Measurements from ENCODE around the gene IRF4. TPM values are rescaled to one million over a fixed set of nuclear protein-coding genes. Genes with fewer than 3 reads are reported as not detected.

The IRF4 gene
- polyA plus RNA-seq, 3 donors from 2014 or later = 0.41 to 0.98 (median 0.51) TPM

GRCh38 chr6:404685-405423, 13.3 kb downstream of the IRF4 start:
- no peak for DNase-seq
- H3K4me1 Mint-ChIP-seq = peaks cover 0 to 3% of the 10 kb centered on the region in 2 donors
- peaks cover 4 to 16% (median 8%) of the 10 kb centered on the region in 3 donors for H3K36me3 Mint-ChIP-seq

GRCh38 chr6:408148-408547, 16.6 kb downstream of the IRF4 start:
- peaks cover 0 to 9% (median 0%) of the 10 kb centered on the region in 3 donors for H3K27me3 Mint-ChIP-seq (ENCODE audit: low read depth in 3 of 3)
- H3K4me3 Mint-ChIP-seq = no peak overlapping the region
- peaks cover 0 to 20% (median 4%) of the 10 kb centered on the region in 3 donors for H3K36me3 Mint-ChIP-seq
- H3K27ac Mint-ChIP-seq = no peak overlapping the region
- H3K9me3 Mint-ChIP-seq = no peaks in the 10 kb centered on the region
- peaks cover 0 to 3% of the 10 kb centered on the region in 2 donors for H3K4me1 Mint-ChIP-seq
- no peak for DNase-seq

More at GRCh38 chr6:404685-405423, 13.3 kb downstream of the IRF4 start:
- H3K27ac Mint-ChIP-seq = no peak overlapping the region
- H3K9me3 Mint-ChIP-seq = no peaks in the 10 kb centered on the region
- H3K27me3 Mint-ChIP-seq (ENCODE audit: low read depth in 3 of 3) = peaks cover 0 to 3% (median 0%) of the 10 kb centered on the region in 3 donors
- no peak overlapping the region for H3K4me3 Mint-ChIP-seq

DNA sequence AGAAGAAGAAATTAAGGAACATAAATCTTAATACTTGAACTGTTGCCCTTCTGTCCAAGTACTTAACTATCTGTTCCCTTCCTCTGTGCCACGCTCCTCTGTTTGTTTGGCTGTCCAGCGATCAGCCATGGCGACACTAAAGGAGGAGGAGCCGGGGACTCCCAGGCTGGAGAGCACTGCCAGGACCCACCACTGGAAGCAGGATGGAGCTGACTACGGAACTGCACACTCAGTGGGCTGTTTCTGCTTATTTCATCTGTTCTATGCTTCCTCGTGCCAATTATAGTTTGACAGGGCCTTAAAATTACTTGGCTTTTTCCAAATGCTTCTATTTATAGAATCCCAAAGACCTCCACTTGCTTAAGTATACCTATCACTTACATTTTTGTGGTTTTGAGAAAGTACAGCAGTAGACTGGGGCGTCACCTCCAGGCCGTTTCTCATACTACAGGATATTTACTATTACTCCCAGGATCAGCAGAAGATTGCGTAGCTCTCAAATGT, 17.1 kb downstream of the IRF4 start:
- peaks cover 0 to 20% (median 4%) of the 10 kb centered on the region in 3 donors for H3K36me3 Mint-ChIP-seq
- H3K4me1 Mint-ChIP-seq = peaks cover 0 to 3% of the 10 kb centered on the region in 2 donors
- H3K4me3 Mint-ChIP-seq = no peak overlapping the region
- H3K27me3 Mint-ChIP-seq (ENCODE audit: low read depth in 3 of 3) = peaks cover 0 to 9% (median 0%) of the 10 kb centered on the region in 3 donors
- H3K9me3 Mint-ChIP-seq = no peaks in the 10 kb centered on the region
- H3K27ac Mint-ChIP-seq = peak overlapping the region in 1 of 6 donors; percentile 21
- DNase-seq = peak in 2 of 3 donors; percentile 22 to 25

- Mint-ChIP-seq H3K4me1 (peaks cover 0 to 3% of the 10 kb centered on the region in 2 donors), H3K4me3 (no peak overlapping the region), H3K27me3 (ENCODE audit: low read depth in 3 of 3) (peaks cover 0 to 9% (median 0%) of the 10 kb centered on the region in 3 donors), H3K27ac (no peak overlapping the region), H3K36me3 (peaks cover 0 to 21% (median 5%) of the 10 kb centered on the region in 3 donors), H3K9me3 (peaks cover 0 to 6% (median under 1%) of the 10 kb centered on the region in 6 donors)
- no peak for DNase-seq
Observed at GRCh38 chr6:409370-409972, 17.9 kb downstream of the IRF4 start.

DNA sequence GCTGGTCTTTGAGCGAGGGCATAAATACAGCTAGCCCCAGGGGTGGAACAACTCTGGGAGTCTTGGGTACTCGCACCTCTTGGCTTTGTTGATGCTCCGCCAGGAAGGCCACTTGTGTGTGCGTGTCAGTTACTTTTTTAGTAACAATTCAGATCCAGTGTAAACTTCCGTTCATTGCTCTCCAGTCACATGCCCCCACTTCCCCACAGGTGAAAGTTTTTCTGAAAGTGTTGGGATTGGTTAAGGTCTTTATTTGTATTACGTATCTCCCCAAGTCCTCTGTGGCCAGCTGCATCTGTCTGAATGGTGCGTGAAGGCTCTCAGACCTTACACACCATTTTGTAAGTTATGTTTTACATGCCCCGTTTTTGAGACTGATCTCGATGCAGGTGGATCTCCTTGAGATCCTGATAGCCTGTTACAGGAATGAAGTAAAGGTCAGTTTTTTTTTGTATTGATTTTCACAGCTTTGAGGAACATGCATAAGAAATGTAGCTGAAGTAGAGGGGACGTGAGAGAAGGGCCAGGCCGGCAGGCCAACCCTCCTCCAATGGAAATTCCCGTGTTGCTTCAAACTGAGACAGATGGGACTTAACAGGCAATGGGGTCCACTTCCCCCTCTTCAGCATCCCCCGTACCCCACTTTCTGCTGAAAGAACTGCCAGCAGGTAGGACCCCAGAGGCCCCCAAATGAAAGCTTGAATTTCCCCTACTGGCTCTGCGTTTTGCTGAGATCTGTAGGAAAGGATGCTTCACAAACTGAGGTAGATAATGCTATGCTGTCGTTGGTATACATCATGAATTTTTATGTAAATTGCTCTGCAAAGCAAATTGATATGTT, 19.2 kb downstream of the IRF4 start:
- Mint-ChIP-seq H3K36me3 (peaks cover 0 to 30% (median 16%) of the 10 kb centered on the region in 3 donors), H3K4me1 (peaks cover 0 to 3% of the 10 kb centered on the region in 2 donors), H3K9me3 (peaks cover 4 to 19% (median 12%) of the 10 kb centered on the region in 6 donors), H3K27ac (peak overlapping the region in 1 of 6 donors; percentile 35), H3K27me3 (ENCODE audit: low read depth in 3 of 3) (peaks cover 3 to 14% (median 3%) of the 10 kb centered on the region in 3 donors), H3K4me3 (no peak overlapping the region)
- no peak for DNase-seq

DNA sequence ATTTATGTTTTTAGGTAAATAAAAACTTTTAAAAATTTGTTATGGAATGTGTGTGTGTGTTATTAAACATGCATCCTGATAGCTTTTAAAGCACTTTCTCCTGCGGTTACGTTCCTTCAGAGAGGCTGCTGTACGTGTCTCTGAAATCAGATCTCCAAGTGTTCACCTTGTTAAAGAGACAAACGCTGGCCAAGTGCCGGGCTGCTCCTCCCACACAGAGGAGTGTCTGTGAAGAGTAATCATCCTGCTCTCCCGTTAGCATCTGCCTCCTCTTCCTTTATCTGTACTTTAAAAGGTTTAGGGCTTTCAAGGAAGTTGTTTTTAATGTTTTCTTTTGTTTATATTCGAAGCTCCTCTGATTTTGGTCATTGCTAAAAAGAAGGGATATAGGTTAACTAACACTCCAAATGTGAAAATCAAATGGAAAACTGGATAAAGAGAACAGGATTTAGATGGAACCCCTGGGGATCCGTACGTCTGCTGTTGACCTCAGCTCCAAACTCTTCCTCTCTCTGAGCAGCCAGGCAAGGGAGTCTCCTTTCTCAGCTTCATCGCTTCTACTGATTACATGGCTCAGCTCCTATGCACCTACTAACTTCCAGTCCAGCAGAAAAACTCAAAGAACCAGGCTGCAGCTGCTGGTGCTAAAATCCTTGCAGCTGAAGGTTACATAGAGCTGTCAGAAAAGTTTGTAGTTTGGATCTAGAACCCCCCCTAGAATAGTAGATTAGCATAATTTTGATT, 20.0 kb downstream of the IRF4 start:
- H3K27ac Mint-ChIP-seq = no peak overlapping the region

GRCh38 chr6:412146-412886, 20.8 kb downstream of the IRF4 start:
- DNase-seq = no peak
- H3K9me3 Mint-ChIP-seq = peaks cover 10 to 33% (median 18%) of the 10 kb centered on the region in 6 donors
- H3K27me3 Mint-ChIP-seq (ENCODE audit: low read depth in 3 of 3) = peaks cover 3 to 14% (median 3%) of the 10 kb centered on the region in 3 donors
- peaks cover 3 to 35% (median 24%) of the 10 kb centered on the region in 3 donors for H3K36me3 Mint-ChIP-seq
- no peak overlapping the region for H3K27ac Mint-ChIP-seq
- H3K4me1 Mint-ChIP-seq = peaks cover 0 to 3% of the 10 kb centered on the region in 2 donors
- no peak overlapping the region for H3K4me3 Mint-ChIP-seq

More for the DNA sequence above, 20.0 kb downstream of the IRF4 start:
- no peak for DNase-seq
- Mint-ChIP-seq H3K27me3 (ENCODE audit: low read depth in 3 of 3) (peaks cover 3 to 14% (median 3%) of the 10 kb centered on the region in 3 donors), H3K4me1 (peaks cover 0 to 3% of the 10 kb centered on the region in 2 donors), H3K9me3 (peaks cover 10 to 27% (median 16%) of the 10 kb centered on the region in 6 donors), H3K36me3 (peaks cover 0 to 35% (median 23%) of the 10 kb centered on the region in 3 donors), H3K4me3 (no peak overlapping the region)

DNA sequence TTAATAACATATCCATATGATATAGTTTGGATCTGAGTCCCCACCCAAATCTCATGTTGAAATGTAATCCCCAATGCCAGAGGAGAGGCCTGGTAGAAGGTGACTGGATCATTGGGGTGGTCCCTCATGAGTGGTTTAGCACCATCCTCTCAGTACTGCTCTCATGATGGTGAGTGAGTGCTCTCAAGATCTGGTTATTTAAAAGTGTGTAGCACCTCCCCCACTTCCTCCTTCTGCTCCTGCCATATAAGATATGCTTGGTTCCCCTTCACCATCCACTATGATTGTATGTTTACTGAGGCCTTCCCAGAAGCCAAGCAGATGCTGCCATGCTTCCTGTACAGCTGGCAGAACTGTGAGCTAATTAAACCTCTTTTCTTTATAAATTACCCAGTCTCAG, 22.9 kb downstream of the IRF4 start:
- Mint-ChIP-seq H3K36me3 (peaks cover 6 to 27% (median 24%) of the 10 kb centered on the region in 3 donors), H3K9me3 (peaks cover 10 to 33% (median 18%) of the 10 kb centered on the region in 6 donors), H3K27ac (no peak overlapping the region), H3K4me3 (no peak overlapping the region), H3K4me1 (no peaks in the 10 kb centered on the region), H3K27me3 (ENCODE audit: low read depth in 3 of 3) (peaks cover 3 to 14% (median 3%) of the 10 kb centered on the region in 3 donors)
- DNase-seq = no peak

GRCh38 chr6:415087-415486, 23.5 kb downstream of the IRF4 start:
- DNase-seq = no peak
- H3K27me3 Mint-ChIP-seq (ENCODE audit: low read depth in 3 of 3) = peaks cover 3 to 10% (median 3%) of the 10 kb centered on the region in 3 donors
- no peaks in the 10 kb centered on the region for H3K4me1 Mint-ChIP-seq
- peaks cover 10 to 33% (median 18%) of the 10 kb centered on the region in 6 donors for H3K9me3 Mint-ChIP-seq
- no peak overlapping the region for H3K27ac Mint-ChIP-seq
- H3K4me3 Mint-ChIP-seq = no peak overlapping the region
- H3K36me3 Mint-ChIP-seq = peaks cover 6 to 27% (median 24%) of the 10 kb centered on the region in 3 donors

DNA sequence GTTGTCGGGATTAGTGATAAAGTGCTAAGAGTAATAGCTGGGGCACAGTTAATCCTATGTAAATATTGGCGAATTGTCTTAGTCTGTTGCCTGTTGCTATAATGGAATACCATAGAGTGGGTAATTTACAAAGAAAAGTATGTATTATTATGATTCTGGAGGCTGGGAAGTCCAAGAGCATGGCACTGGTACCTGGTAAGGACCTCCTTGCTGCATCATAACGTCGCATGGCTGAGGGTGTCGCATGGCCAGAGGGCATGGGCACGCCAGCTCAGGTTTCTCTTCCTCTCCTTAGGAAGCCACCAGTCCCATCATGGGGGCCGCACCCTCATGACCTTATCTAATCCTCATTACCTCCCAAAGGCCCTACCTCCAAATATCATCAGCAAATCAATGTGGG, 29.7 kb downstream of the IRF4 start:
- Mint-ChIP-seq H3K27me3 (ENCODE audit: low read depth in 3 of 3) (peaks cover 0 to 8% (median 3%) of the 10 kb centered on the region in 3 donors), H3K4me1 (peaks cover 22 to 24% of the 10 kb centered on the region in 2 donors), H3K4me3 (no peak overlapping the region), H3K9me3 (peaks cover 2 to 10% (median 4%) of the 10 kb centered on the region in 6 donors), H3K36me3 (peaks cover under 1 to 6% (median 5%) of the 10 kb centered on the region in 3 donors), H3K27ac (no peak overlapping the region)
- DNase-seq = no peak

GRCh38 chr6:422433-423054, 31.0 kb downstream of the IRF4 start:
- Mint-ChIP-seq H3K4me1 (peaks cover 22 to 24% of the 10 kb centered on the region in 2 donors), H3K27ac (peak overlapping the region in 4 of 6 donors; percentile 51 to 85 (median 69)), H3K36me3 (peaks cover 0 to under 1% (median 0%) of the 10 kb centered on the region in 3 donors), H3K4me3 (peak overlapping the region; percentile 12 to 69 (median 48)), H3K9me3 (no peaks in the 10 kb centered on the region), H3K27me3 (ENCODE audit: low read depth in 3 of 3) (peaks cover 0 to 8% (median 3%) of the 10 kb centered on the region in 3 donors)
- DNase-seq = peak; percentile 70 to 78 (median 75)
